Measurements from ENCODE around the gene OSGEP. TPM values are rescaled to one million over a fixed set of nuclear protein-coding genes. Genes with fewer than 3 reads are reported as not detected.
"Not testable (repeated sequence)": the region's sequence is repeated elsewhere in the genome, so short reads cannot be mapped to it uniquely, and the experiment has no call there.

The OSGEP gene
- total RNA-seq, 2 experiments from 2014 or later: 58.5 to 59.8 TPM

DNA sequence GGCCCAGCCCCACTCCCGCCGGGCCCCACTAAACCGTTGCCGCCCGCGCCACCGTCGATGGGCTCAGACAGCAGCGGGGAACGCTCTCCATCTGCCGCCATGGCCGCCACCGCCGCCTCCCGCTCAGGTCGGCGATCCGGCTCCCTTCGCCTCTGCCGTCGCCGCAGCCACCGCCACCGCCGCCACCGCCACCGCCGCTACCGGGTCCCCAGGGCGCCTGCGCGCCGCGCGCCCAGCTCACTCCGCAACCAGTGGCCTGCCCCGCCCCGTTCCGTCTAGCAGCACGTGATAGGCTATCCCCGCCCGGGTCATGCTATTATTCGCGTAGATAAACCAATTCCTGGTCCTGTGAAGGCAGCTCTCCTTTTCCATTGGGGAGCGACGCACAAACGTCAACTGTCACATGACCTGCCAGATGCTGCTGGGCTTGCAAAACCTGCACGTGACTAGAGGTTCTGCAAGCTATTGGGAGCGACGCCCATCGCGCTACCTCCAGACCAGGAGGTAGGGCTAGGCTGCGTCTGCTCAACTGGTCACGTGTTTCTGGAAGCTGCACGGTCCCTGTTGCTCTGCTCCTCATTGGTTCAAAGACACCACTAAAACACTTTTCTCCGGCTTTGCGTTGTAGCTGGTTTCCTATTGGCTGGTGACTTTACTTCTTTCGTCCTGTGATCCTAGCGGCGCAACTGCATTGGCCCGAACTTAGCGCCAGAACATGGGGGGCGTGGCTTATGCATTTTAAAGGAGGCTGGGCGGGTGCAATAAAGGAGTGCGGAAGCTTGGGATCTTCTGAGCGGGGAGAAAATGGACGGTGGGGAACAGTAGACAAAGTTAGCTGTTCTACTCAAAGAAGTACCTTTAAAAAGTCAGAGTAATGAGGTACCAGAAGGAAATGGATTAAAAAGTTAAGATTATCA lies 6.9 kb upstream of the OSGEP start, which contains the start of gene PIP4P1:
Gene PIP4P1 (minus strand): TSS at position 210 of the 917 bp plus-strand sequence. CDS start 109 bp downstream, at position 101.
- DNase-seq: peak; percentile 99
- ChIA-PET POLR2A (interaction anchor here (0.9 to 1.5 kb wide), 4 partner anchors 8 to 222 kb away, joined by 3 to 9 read pairs (median 4); partner anchors contain the start of genes PARP2 and PNP), CTCF (interaction anchor here (0.6 to 1.1 kb wide), 8 partner anchors 19 to 131 kb away, joined by 3 to 8 read pairs (median 3); partner anchors contain the start of gene PARP2)
- Mint-ChIP-seq H3K27ac (peak within 1 kb of the TSS; percentile 95), H3K4me1 (peaks cover 33% of the 10 kb centered on the region), H3K9me3 (no peaks in the 10 kb centered on the region), H3K27me3 (no peaks in the 10 kb centered on the region), H3K36me3 (ENCODE audit: low read depth) (peaks cover 28% of the 10 kb centered on the region), H3K4me3 (peak within 1 kb of the TSS; percentile 87)

DNA sequence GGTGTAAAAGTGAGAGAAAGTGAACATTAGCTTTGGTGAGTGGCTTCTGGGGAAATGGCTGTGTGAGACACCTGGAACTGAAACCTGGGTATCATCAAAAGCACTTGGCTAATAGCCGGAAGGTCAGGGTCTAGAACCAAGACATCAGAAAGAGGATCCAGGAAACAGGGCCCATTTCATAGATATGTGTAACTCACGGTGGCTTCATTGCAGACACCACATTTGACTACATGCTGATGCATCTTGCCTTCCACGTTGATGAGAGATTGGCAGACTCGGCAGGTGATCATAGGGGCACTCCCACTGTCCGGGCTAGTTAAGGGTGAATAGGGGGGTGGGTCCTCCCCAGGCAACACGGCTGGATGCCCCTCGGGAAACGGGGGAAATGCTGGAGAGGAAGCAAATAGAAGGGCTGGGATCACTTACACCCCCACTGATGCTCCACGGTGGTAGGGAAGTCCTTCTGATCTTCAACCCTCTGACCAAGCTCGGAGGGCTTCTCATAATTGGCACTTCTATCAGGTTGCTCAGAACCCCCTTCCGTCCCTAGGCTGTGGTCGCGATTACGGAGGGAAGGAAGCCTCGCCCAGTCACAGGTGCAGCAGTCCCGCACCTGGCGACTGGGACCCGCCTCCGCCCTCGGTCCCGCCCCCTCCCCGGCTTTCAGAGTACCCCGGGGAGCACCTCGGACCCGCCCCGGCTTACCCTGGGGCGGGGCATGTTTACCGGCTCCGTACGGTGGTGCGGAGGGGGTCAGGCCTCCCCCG lies 6.0 kb upstream of the OSGEP start:
- CTCF ChIA-PET: interaction anchor here (0.6 to 1.1 kb wide), 4 partner anchors 20 to 119 kb away, joined by 3 to 5 read pairs (median 3); no protein-coding TSS in a partner anchor

DNA sequence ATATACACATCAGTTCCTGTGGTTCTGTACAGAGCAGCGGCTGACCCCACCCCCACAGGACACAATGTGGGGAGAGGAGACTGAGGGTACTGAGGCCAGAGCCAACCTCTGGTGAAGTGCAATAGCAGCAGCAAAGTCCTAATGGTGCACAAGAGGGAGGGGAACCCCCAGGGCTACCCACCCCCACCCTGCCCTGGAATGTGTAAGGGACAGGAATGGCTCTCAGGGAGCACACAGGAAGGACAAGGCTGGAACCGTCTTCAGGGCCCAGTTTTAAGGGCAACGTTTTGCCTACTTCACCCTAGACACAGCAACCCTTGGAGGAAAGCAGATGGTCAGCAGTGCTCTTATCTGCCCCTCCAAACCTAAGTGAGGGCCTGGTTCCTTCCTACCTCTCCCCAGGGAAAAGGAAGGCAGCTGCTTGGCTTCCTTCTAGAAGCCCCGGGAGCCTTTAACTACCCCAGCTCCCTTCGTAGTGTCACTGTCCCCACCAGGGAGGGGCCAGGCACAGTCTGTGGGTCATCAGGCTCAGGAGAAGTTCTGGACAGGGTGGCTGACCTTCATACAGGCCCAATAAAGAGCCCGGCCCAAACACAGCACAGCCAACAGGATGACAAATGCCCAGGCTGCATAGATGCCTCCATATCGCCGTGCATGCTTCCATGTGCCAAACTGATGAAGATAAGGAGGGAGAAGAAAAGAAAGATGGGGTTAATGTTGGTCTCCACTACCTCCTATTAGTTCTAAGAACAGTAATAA lies 3.6 kb upstream of the OSGEP start:
- H3K27me3 Mint-ChIP-seq: no peaks in the 10 kb centered on the region
- H3K4me3 Mint-ChIP-seq: no peak overlapping the region
- peaks cover 33% of the 10 kb centered on the region for H3K4me1 Mint-ChIP-seq
- ChIA-PET POLR2A (no interaction called here), CTCF (no interaction called here)
- H3K9me3 Mint-ChIP-seq: no peaks in the 10 kb centered on the region
- DNase-seq: no peak
- no peak overlapping the region for H3K27ac Mint-ChIP-seq
- H3K36me3 Mint-ChIP-seq (ENCODE audit: low read depth): peaks cover 28% of the 10 kb centered on the region

More for the DNA sequence above, 6.0 kb upstream of the OSGEP start:
- H3K9me3 Mint-ChIP-seq: no peaks in the 10 kb centered on the region
- H3K4me3 Mint-ChIP-seq: peak overlapping the region; percentile 87
- POLR2A ChIA-PET: interaction anchor here (0.5 to 1.5 kb wide), 5 partner anchors 9 to 223 kb away, joined by 3 to 9 read pairs (median 5); partner anchors contain the start of genes PARP2 and PNP
- no peaks in the 10 kb centered on the region for H3K27me3 Mint-ChIP-seq
- H3K27ac Mint-ChIP-seq: peak overlapping the region; percentile 93
- peaks cover 33% of the 10 kb centered on the region for H3K4me1 Mint-ChIP-seq
- H3K36me3 Mint-ChIP-seq (ENCODE audit: low read depth): peaks cover 28% of the 10 kb centered on the region
- peak; percentile 66 for DNase-seq

DNA sequence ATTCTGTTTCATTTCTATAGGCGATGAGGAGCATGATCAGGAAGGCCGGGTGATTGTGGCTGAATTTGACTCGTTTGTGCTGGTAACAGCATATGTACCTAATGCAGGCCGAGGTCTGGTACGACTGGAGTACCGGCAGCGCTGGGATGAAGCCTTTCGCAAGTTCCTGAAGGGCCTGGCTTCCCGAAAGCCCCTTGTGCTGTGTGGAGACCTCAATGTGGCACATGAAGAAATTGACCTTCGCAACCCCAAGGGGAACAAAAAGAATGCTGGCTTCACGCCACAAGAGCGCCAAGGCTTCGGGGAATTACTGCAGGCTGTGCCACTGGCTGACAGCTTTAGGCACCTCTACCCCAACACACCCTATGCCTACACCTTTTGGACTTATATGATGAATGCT lies 2.4 kb upstream of the OSGEP start:
- Mint-ChIP-seq H3K4me3 (no peak overlapping the region), H3K9me3 (no peaks in the 10 kb centered on the region), H3K4me1 (peaks cover 38% of the 10 kb centered on the region), H3K27ac (no peak overlapping the region), H3K36me3 (ENCODE audit: low read depth) (peaks cover 33% of the 10 kb centered on the region), H3K27me3 (no peaks in the 10 kb centered on the region)
- no peak for DNase-seq
- ChIA-PET CTCF (no interaction called here), POLR2A (no interaction called here)

DNA sequence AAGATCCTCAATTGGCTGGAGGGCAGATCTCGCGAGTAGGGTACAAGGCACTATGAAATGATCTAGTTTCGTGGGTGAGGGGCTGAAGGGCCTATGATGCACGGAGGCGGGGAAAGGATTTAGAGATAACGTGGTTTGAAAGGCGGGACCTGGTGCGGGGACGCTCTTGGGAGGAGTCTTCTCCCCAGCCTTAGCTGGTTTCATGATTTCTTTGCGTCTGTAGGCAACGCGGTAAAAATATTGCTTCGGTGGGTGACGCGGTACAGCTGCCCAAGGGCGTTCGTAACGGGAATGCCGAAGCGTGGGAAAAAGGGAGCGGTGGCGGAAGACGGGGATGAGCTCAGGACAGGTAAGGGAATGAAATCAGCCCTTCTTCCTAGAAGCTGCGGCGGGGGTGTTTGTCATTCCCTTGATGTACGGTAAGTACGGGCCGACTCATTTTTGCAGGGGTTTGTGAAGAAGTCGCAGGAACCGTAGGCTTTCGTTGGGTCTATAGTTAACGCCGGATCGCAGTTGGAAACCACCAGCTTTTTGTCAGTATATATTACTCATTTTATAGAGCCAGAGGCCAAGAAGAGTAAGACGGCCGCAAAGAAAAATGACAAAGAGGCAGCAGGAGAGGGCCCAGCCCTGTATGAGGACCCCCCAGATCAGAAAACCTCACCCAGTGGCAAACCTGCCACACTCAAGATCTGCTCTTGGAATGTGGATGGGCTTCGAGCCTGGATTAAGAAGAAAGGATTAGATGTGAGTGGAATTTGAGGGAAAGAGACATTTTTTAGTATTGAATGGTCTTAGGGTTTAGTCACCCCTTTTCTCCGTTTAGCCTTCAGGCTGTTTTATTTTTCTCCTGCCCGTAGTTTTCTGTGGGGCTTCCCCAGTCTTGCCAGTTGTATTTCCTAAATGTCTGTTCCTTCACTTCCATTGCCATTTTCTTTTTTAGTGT lies 1.0 kb upstream of the OSGEP start:
- Mint-ChIP-seq H3K9me3 (no peaks in the 10 kb centered on the region), H3K36me3 (ENCODE audit: low read depth) (peaks cover 36% of the 10 kb centered on the region), H3K4me3 (no peak overlapping the region), H3K4me1 (peaks cover 33% of the 10 kb centered on the region), H3K27ac (no peak overlapping the region), H3K27me3 (no peaks in the 10 kb centered on the region)
- POLR2A ChIA-PET: interaction anchor here (0.5 to 2.1 kb wide), 5 partner anchors 10 to 112 kb away, joined by 3 to 10 read pairs (median 3); partner anchors contain the start of genes PARP2 and TEP1
- CTCF ChIA-PET: interaction anchor here (0.9 to 1.9 kb wide), 8 partner anchors 12 to 113 kb away, joined by 3 to 9 read pairs (median 3); partner anchors contain the start of gene PARP2
- DNase-seq: peak; percentile 80

DNA sequence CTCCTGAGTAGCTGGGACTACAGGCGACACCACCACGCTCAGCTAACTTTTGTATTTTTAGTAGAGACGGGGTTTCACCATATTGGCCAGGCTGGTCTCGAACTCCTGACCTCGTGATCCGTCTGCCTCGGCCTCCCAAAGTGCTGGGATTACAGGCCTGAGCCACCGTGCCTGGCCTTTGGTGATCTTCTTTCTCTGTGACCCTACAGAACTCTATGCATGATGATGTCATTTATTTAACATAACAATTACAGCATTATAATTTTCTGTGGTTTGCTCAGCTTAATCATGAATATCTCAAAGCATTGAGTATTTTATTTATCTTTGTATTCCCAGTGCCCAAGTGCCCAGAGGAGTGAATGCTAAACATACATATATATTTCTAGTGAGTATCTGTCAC lies 1.8 kb downstream of the OSGEP start:
- H3K27me3 Mint-ChIP-seq, H3K9me3 Mint-ChIP-seq, DNase-seq: not testable (repeated sequence)
- H3K4me1 Mint-ChIP-seq: peaks cover 13% of the 10 kb centered on the region
- CTCF ChIA-PET: interaction anchor here (0.6 to 1.6 kb wide), 2 partner anchors 30 to 37 kb away, joined by 4 to 5 read pairs; no protein-coding TSS in a partner anchor
- peak overlapping the region; percentile 31 for H3K27ac Mint-ChIP-seq
- POLR2A ChIA-PET: interaction anchor here (0.6 kb wide), 1 partner anchor 109 kb away, joined by 3 read pairs; no protein-coding TSS in a partner anchor
- peak overlapping the region; percentile 45 for H3K4me3 Mint-ChIP-seq
- H3K36me3 Mint-ChIP-seq (ENCODE audit: low read depth): peaks cover 39% of the 10 kb centered on the region

DNA sequence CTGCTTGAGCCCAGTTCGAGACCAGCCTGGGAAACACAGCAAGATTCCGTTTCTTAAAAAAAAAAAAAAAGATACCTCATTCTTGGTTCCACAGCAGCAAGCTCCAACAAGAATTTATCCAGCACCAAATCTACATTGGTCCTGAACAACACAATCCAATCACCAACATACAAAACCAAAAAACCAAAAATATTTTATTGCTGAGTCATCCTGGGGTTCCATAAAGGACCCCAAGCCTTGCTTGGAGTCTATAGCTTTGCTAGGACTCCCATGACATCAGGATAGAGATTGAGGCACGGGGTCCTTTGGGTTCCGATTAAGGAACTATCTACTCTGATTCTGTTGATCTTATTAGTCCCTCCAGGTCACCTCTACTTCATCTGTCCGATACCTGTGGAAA lies 7.7 kb downstream of the OSGEP start:
- Mint-ChIP-seq H3K27me3 (no peaks in the 10 kb centered on the region), H3K36me3 (ENCODE audit: low read depth) (peaks cover 45% of the 10 kb centered on the region), H3K4me1 (peaks cover 3% of the 10 kb centered on the region), H3K27ac (no peak overlapping the region), H3K4me3 (no peak overlapping the region), H3K9me3 (no peaks in the 10 kb centered on the region)
- no peak for DNase-seq
- ChIA-PET POLR2A (no interaction called here), CTCF (interaction anchor here (1.1 to 1.3 kb wide), 2 partner anchors 29 to 31 kb away, joined by 3 to 4 read pairs; no protein-coding TSS in a partner anchor)

DNA sequence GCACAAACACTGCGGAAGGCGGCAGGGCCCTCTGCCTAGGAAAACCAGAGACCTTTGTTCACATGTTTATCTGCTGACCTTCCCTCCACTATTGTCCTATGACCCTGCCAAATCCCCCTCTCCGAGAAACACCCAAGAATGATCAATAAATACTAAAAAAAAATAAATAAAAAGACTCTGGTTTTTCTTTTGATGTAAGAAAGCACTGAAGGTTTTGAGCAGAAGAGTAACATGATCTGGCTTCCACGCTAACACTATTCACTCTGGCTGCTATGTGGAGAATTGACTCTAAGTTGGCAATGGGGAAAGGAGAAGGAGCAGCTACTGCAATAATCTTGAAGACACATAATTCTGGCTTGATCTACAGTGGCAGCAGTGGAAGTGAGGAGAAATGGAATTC lies 11.0 kb downstream of the OSGEP start:
- H3K9me3 Mint-ChIP-seq, H3K27me3 Mint-ChIP-seq, DNase-seq, H3K4me3 Mint-ChIP-seq, POLR2A ChIA-PET, H3K27ac Mint-ChIP-seq: not testable (repeated sequence)
- CTCF ChIA-PET: interaction anchor here (1.3 kb wide), 1 partner anchor 25 kb away, joined by 3 read pairs; no protein-coding TSS in a partner anchor
- Mint-ChIP-seq H3K36me3 (ENCODE audit: low read depth) (peaks cover 26% of the 10 kb centered on the region), H3K4me1 (peaks cover 21% of the 10 kb centered on the region)

DNA sequence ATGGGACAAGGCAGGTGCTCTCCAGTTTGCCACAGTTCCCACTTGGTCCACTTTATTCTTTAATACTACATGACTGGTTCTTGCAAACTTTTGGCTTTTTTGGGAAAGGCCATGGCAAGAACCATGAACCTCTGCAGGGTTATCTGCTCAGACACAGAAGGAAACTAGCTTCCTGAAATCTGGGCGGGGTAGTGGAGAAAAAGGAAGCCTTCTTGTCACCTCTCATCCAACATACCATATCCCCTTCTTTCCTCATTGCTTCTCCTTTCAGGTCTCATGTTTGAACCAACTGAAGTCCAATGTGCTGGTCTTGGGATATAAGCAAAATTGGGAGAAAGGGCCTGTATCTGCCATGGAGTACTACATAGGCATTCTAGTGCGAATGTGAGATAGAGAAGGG lies 13.2 kb downstream of the OSGEP start:
- no peak for DNase-seq
- Mint-ChIP-seq H3K27me3 (peaks cover 3% of the 10 kb centered on the region), H3K27ac (no peak overlapping the region), H3K4me1 (peaks cover 21% of the 10 kb centered on the region), H3K9me3 (no peaks in the 10 kb centered on the region), H3K36me3 (ENCODE audit: low read depth) (peaks cover 6% of the 10 kb centered on the region), H3K4me3 (no peak overlapping the region)
- POLR2A ChIA-PET: no interaction called here
- CTCF ChIA-PET: interaction anchor here (1.2 to 1.7 kb wide), 3 partner anchors 14 to 45 kb away, joined by 3 to 4 read pairs (median 3); partner anchors contain the start of genes APEX1 and OSGEP

DNA sequence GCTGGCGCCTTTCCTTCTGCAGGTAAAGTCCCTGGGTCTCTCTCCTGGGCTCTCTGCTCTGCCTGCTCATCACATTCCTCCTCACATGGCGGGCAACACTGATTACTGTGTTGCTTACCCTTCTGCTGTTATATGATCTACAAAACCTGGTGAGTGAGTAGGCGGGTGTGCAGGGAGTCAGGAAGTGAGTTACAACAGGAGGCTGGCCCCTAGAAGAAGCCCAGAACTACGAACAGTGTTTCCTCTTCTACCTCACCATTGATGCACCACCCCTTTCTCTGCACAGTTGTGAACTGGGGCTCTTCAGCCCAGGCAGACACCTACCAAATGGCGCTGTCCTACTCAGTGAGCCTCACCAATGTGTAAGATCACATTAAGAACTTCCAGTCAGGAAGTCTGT lies 13.7 kb downstream of the OSGEP start:
- Mint-ChIP-seq H3K27ac (peak overlapping the region; percentile 84), H3K4me1 (peaks cover 21% of the 10 kb centered on the region), H3K36me3 (ENCODE audit: low read depth) (peaks cover 6% of the 10 kb centered on the region), H3K4me3 (no peak overlapping the region), H3K27me3 (peaks cover 3% of the 10 kb centered on the region), H3K9me3 (no peaks in the 10 kb centered on the region)
- DNase-seq: peak; percentile 15
- ChIA-PET CTCF (interaction anchor here (1.6 to 1.7 kb wide), 2 partner anchors 26 to 45 kb away, joined by 3 to 4 read pairs; no protein-coding TSS in a partner anchor), POLR2A (no interaction called here)

DNA sequence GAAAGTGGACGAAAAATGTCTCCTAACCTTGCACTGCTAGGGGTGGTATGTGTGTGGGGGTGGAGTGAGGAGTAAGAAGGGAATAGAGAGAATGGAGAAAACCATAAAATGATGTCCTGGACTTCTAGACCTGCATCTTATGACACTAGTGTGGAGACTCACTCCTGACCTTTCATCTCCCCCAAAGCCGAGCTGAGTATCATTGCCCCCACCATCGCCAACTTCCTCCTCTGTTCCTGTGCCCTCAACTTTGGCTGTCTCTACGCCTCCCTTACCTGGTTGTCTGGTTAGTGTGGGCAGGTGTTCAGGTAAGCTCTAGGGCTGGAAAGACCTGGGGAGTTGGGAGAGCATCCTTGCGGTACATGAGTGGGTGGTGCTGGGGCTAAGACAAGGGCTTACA lies 14.1 kb downstream of the OSGEP start:
- POLR2A ChIA-PET: no interaction called here
- H3K4me1 Mint-ChIP-seq: peaks cover 21% of the 10 kb centered on the region

More for the DNA sequence above, 14.1 kb downstream of the OSGEP start:
- H3K27me3 Mint-ChIP-seq: peaks cover 3% of the 10 kb centered on the region
- CTCF ChIA-PET: no interaction called here
- H3K4me3 Mint-ChIP-seq: no peak overlapping the region
- H3K36me3 Mint-ChIP-seq (ENCODE audit: low read depth): peaks cover 6% of the 10 kb centered on the region
- peak overlapping the region; percentile 84 for H3K27ac Mint-ChIP-seq
- DNase-seq: no peak
- H3K9me3 Mint-ChIP-seq: no peaks in the 10 kb centered on the region

Data from activated CD4-positive, alpha-beta T cell treated with anti-CD3 and anti-CD28 coated beads, Interleukin-2, amount 10 ng/mL, durations not matched to agents 7 days and 5 days (primary cell).